22Rv1 (cell line): Measurements from ENCODE around the gene UCP2.

Source experiments
- H3K27ac ChIP-seq: fragments of 450-650 bp; 2 replicates; pipeline ENCODE4 v1.5.1; 2017
- CTCF ChIP-seq: fragments of 450-650 bp; IDR thresholded peaks from 2 replicates; pipeline ENCODE4 v1.5.1; 2017; ENCODE audit warnings: mild to moderate bottlenecking
- ZFX ChIP-seq: fragments of 450-650 bp; IDR thresholded peaks from 2 replicates; pipeline ENCODE4 v1.6.1; 2017; ENCODE audit warnings: antibody characterized with exemption, borderline replicate concordance

The UCP2 gene

GRCh38 chr11:74021998-74022397 lies 39.4 kb upstream of the UCP2 start:
- no peak overlapping the region for H3K27ac ChIP-seq
- no peak for TF ChIP-seq CTCF
- no peak for TF ChIP-seq ZFX

DNA sequence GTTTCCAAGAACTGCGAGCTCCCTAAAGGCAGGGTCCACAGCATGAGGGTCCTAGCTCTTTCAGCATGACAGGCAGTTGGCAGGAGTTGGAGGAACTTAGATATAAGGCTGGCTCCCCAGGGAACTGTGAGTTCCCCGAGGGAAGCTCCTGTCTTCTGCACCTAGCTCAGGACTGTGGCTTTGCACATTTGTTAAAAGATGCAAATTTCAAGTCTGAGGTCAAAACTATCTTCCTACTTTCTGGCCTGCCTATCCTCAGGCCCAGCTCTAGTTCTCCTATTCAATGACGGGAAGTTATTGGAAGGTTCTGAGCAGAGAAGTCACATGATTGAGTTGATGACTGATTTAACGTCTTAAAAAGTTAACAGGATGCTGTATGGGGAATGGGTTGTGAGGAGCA lies 37.9 kb upstream of the UCP2 start:
- TF ChIP-seq CTCF (no peak), ZFX (no peak)
- H3K27ac ChIP-seq = no peak overlapping the region

- H3K27ac ChIP-seq = no peak overlapping the region
Measured at GRCh38 chr11:74019860-74020259, 37.2 kb upstream of the UCP2 start.

GRCh38 chr11:74019104-74019738 lies 36.6 kb upstream of the UCP2 start:
- TF ChIP-seq CTCF (no peak), ZFX (no peak)
- H3K27ac ChIP-seq = no peak overlapping the region

More at GRCh38 chr11:74019860-74020259, 37.2 kb upstream of the UCP2 start:
- TF ChIP-seq ZFX = no peak

DNA sequence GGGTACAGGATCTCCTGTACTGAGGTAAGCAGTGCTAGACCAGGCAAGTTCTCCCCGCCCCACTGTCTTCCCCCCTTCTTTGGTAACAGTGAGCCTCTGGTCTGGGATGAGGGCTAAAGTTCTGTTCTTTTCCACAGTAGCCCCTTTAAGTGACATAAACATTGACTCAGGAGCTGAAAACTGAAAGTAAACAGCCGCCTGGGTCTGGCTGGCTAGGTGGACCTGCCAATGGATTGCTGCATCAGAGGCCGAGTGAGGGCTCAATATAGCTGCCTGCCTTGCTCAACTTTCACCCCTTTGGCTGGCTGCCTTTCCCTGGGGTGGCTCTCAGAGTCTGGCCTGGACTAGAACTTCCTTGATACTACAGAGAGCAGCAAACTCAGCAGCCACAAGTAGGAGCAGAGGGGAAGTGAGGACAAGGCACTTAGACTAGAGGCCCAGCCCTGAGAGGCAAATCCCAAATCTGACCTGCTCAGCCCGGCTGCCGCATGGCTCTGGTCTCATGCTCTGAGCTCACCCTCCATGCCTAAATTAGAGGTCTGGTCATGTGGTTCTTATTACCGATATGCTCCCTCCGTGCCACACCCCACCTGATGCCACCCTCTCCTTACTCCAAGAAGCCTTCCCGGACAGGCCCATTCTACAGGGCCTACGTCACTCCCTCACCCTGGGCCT lies 35.8 kb upstream of the UCP2 start:
- TF ChIP-seq ZFX (no peak), CTCF (no peak)
- no peak overlapping the region for H3K27ac ChIP-seq

GRCh38 chr11:74017631-74018030 lies 35.0 kb upstream of the UCP2 start:
- TF ChIP-seq CTCF = no peak
- TF ChIP-seq ZFX = no peak
- no peak overlapping the region for H3K27ac ChIP-seq

DNA sequence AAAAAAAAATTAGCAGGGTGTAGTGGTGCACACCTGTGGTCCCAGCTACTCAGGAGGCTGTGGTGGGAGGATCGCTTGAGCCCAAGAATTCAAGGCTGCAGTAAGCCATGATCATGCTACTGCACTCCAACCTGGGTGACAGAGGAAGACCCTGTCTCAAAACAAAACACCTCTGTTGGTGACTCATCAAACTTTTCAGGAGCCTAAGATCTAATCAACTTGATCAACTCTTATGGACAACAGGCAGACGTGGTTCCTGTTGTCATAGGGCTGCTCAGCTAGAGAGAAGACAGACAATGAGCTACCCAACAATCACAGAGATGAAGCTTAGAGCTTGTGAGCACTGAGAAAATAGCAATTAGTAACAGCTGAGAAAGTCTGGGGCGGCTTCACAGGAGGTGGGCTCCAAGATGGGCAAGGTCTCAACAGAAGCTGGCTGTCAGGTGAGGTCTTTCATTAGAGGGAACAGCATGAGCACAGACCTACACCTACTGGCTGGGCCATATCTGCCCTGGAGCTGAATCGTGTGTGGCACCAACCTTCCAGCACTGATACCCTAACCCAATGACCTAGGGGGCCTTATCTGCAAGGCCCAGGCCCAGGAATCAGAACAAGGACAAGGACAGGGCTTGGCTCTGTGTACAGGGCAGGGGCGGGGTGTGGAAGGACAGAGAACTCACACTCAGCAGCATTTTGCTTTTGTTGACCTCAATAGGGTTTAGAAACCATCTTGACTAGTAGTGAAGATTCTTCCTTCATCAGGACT lies 33.5 kb upstream of the UCP2 start:
- TF ChIP-seq CTCF (no peak), ZFX (no peak)
- no peak overlapping the region for H3K27ac ChIP-seq
